Naive B cell (primary cell): ENCODE measurements around the gene AKIRIN2. TPM values are rescaled to one million over a fixed set of nuclear protein-coding genes. Genes with fewer than 3 reads are reported as not detected.
"Not testable (repeated sequence)": the region's sequence is repeated elsewhere in the genome, so short reads cannot be mapped to it uniquely, and the experiment has no call there.

Experiments
- ATAC-seq, 2 donors: fragments of 150-1000 bp; cut with Tn5 transposase; 2 replicates each; pipeline ENCODE4 v1.10.0; 2021; ENCODE audit warnings: low read depth in 2 of 2, mild to moderate bottlenecking in 2 of 2, moderate library complexity in 2 of 2
- DNase-seq: peaks from one replicate; pipeline ENCODE4 v3.0.0; 2022
- H3K27ac Mint-ChIP-seq, 6 donors: one replicate each; pipeline ENCODE4 v1.8.0; 2020 to 2022; ENCODE audit warnings: mild to moderate bottlenecking in 6 of 6, mixed read lengths in 6 of 6, moderate library complexity in 5 of 6, inconsistent platforms in 2 of 6
- H3K27me3 Mint-ChIP-seq, 3 donors: one replicate each; pipeline ENCODE4 v1.8.0; 2021 to 2022; ENCODE audit warnings: mixed read lengths in 3 of 3, mild to moderate bottlenecking in 1 of 3
- H3K36me3 Mint-ChIP-seq, 2 donors: one replicate each; pipeline ENCODE4 v1.8.0; 2020 to 2022; ENCODE audit warnings: mixed read lengths in 2 of 2, inconsistent platforms in 1 of 2, mild to moderate bottlenecking in 1 of 2
- H3K4me1 Mint-ChIP-seq, 3 donors: one replicate each; pipeline ENCODE4 v1.8.0; 2020 to 2022; ENCODE audit warnings: mixed read lengths in 3 of 3, inconsistent platforms in 1 of 3, mild to moderate bottlenecking in 1 of 3, moderate library complexity in 1 of 3
- H3K4me3 Mint-ChIP-seq, 8 donors: one replicate each; pipeline ENCODE4 v1.8.0; 2020 to 2022; ENCODE audit warnings: mild to moderate bottlenecking in 8 of 8, mixed read lengths in 8 of 8, moderate library complexity in 8 of 8, inconsistent platforms in 2 of 8
- H3K9me3 Mint-ChIP-seq, 7 donors: one replicate each; pipeline ENCODE4 v1.8.0; 2020 to 2022; ENCODE audit warnings: mixed read lengths in 7 of 7, mild to moderate bottlenecking in 5 of 7, inconsistent platforms in 2 of 7, moderate library complexity in 1 of 7
- polyA plus RNA-seq, 6 donors: library from polyadenylated mRNA; unstranded; fragments of 300-500 nt; fragmentation: Illumina TruSeq; gene quantifications; one replicate each; pipeline ENCODE4 v1.2.3, GENCODE V29; 2021; ENCODE audit warnings: low read depth in 6 of 6

The AKIRIN2 gene
- polyA plus RNA-seq, 6 donors from 2014 or later, result 75.0 to 129 (median 99.1) TPM

- H3K27me3 Mint-ChIP-seq, H3K36me3 Mint-ChIP-seq, H3K27ac Mint-ChIP-seq, ATAC-seq, H3K9me3 Mint-ChIP-seq, H3K4me3 Mint-ChIP-seq, H3K4me1 Mint-ChIP-seq, DNase-seq: not testable (repeated sequence)
Measured at GRCh38 chr6:87708581-87709427, 6.8 kb upstream of the AKIRIN2 start.

- Mint-ChIP-seq H3K27me3 (no peaks in the 10 kb centered on the region), H3K4me3 (no peak overlapping the region), H3K4me1 (peaks cover 4 to 13% (median 12%) of the 10 kb centered on the region in 3 donors), H3K36me3 (no peaks in the 10 kb centered on the region), H3K9me3 (no peaks in the 10 kb centered on the region), H3K27ac (no peak overlapping the region)
- DNase-seq (no peak), ATAC-seq (no peak)
Measured at GRCh38 chr6:87706187-87706966, 4.3 kb upstream of the AKIRIN2 start.

GRCh38 chr6:87705070-87705691 is 3.1 kb upstream of the AKIRIN2 start:
- no peaks in the 10 kb centered on the region for H3K36me3 Mint-ChIP-seq
- no peaks in the 10 kb centered on the region for H3K27me3 Mint-ChIP-seq
- H3K4me3 Mint-ChIP-seq, result peak overlapping the region in 1 of 8 donors; percentile 33
- ATAC-seq (no peak), DNase-seq (no peak)
- no peak overlapping the region for H3K27ac Mint-ChIP-seq
- H3K4me1 Mint-ChIP-seq, result peaks cover 9 to 19% (median 15%) of the 10 kb centered on the region in 3 donors
- no peaks in the 10 kb centered on the region for H3K9me3 Mint-ChIP-seq

GRCh38 chr6:87703039-87703438 is 1.0 kb upstream of the AKIRIN2 start:
- not testable (repeated sequence) for H3K36me3 Mint-ChIP-seq, H3K27me3 Mint-ChIP-seq, DNase-seq, H3K9me3 Mint-ChIP-seq, ATAC-seq
- peak overlapping the region in 5 of 6 donors; percentile 91 to 99 (median 99) for H3K27ac Mint-ChIP-seq
- peaks cover 21 to 34% (median 32%) of the 10 kb centered on the region in 3 donors for H3K4me1 Mint-ChIP-seq
- peak overlapping the region; percentile 81 to 99 (median 96) for H3K4me3 Mint-ChIP-seq

- Mint-ChIP-seq H3K36me3 (no peaks in the 10 kb centered on the region), H3K27ac (peak overlapping the region; percentile 91 to 99 (median 98)), H3K9me3 (no peaks in the 10 kb centered on the region), H3K4me1 (peaks cover 26 to 39% (median 37%) of the 10 kb centered on the region in 3 donors), H3K27me3 (no peaks in the 10 kb centered on the region), H3K4me3 (peak overlapping the region; percentile 81 to 99 (median 96))
- ATAC-seq, result no peak
- DNase-seq, result no peak
Measured at GRCh38 chr6:87702589-87702945, 534 bp upstream of the AKIRIN2 start.

- no peak for ATAC-seq
Measured at GRCh38 chr6:87701344-87701675, 723 bp downstream of the AKIRIN2 start.

GRCh38 chr6:87700397-87701343 is 1.4 kb downstream of the AKIRIN2 start:
- no peaks in the 10 kb centered on the region for H3K9me3 Mint-ChIP-seq
- H3K4me3 Mint-ChIP-seq, result peak overlapping the region; percentile 81 to 99 (median 96)
- no peaks in the 10 kb centered on the region for H3K36me3 Mint-ChIP-seq
- no peaks in the 10 kb centered on the region for H3K27me3 Mint-ChIP-seq
- H3K4me1 Mint-ChIP-seq, result peaks cover 33 to 56% (median 49%) of the 10 kb centered on the region in 3 donors
- ATAC-seq (peak in 1 of 2 donors; percentile 8), DNase-seq (peak; percentile 24)
- H3K27ac Mint-ChIP-seq, result peak overlapping the region; percentile 91 to 99 (median 97)

More at GRCh38 chr6:87701344-87701675, 723 bp downstream of the AKIRIN2 start:
- no peaks in the 10 kb centered on the region for H3K36me3 Mint-ChIP-seq
- peak; percentile 12 for DNase-seq
- no peaks in the 10 kb centered on the region for H3K27me3 Mint-ChIP-seq
- H3K9me3 Mint-ChIP-seq, result no peaks in the 10 kb centered on the region
- H3K4me1 Mint-ChIP-seq, result peaks cover 28 to 49% (median 42%) of the 10 kb centered on the region in 3 donors
- H3K4me3 Mint-ChIP-seq, result peak overlapping the region; percentile 81 to 99 (median 96)
- peak overlapping the region; percentile 91 to 99 (median 98) for H3K27ac Mint-ChIP-seq

- Mint-ChIP-seq H3K4me3 (peak overlapping the region; percentile 81 to 99 (median 96)), H3K36me3 (no peaks in the 10 kb centered on the region), H3K4me1 (peaks cover 37 to 65% (median 52%) of the 10 kb centered on the region in 3 donors), H3K9me3 (no peaks in the 10 kb centered on the region), H3K27ac (peak overlapping the region; percentile 17 to 91 (median 54)), H3K27me3 (no peaks in the 10 kb centered on the region)
- DNase-seq (no peak), ATAC-seq (no peak)
Measured at GRCh38 chr6:87699576-87699975, 2.5 kb downstream of the AKIRIN2 start.

GRCh38 chr6:87698547-87699006 is 3.5 kb downstream of the AKIRIN2 start:
- ATAC-seq (no peak), DNase-seq (peak; percentile 17)
- H3K27me3 Mint-ChIP-seq, result no peaks in the 10 kb centered on the region
- peak overlapping the region; percentile 71 to 99 (median 94) for H3K4me3 Mint-ChIP-seq
- no peaks in the 10 kb centered on the region for H3K36me3 Mint-ChIP-seq
- no peaks in the 10 kb centered on the region for H3K9me3 Mint-ChIP-seq
- H3K4me1 Mint-ChIP-seq, result peaks cover 37 to 75% (median 62%) of the 10 kb centered on the region in 3 donors
- peak overlapping the region; percentile 3 to 91 (median 68) for H3K27ac Mint-ChIP-seq

GRCh38 chr6:87697581-87698546 is 4.2 kb downstream of the AKIRIN2 start:
- ATAC-seq (no peak), DNase-seq (no peak)
- Mint-ChIP-seq H3K27ac (peak overlapping the region in 5 of 6 donors; percentile 59 to 91 (median 78)), H3K27me3 (no peaks in the 10 kb centered on the region), H3K4me1 (peaks cover 35 to 78% (median 64%) of the 10 kb centered on the region in 3 donors), H3K9me3 (no peaks in the 10 kb centered on the region), H3K36me3 (no peaks in the 10 kb centered on the region), H3K4me3 (peak overlapping the region; percentile 74 to 99 (median 94))

- not testable (repeated sequence) for H3K9me3 Mint-ChIP-seq, DNase-seq, ATAC-seq, H3K36me3 Mint-ChIP-seq, H3K27me3 Mint-ChIP-seq
- Mint-ChIP-seq H3K4me3 (peak overlapping the region in 3 of 8 donors; percentile 42 to 81 (median 44)), H3K4me1 (peaks cover 38 to 81% (median 67%) of the 10 kb centered on the region in 3 donors), H3K27ac (peak overlapping the region in 3 of 6 donors; percentile 20 to 91 (median 54))
Measured at GRCh38 chr6:87696817-87697216, 5.2 kb downstream of the AKIRIN2 start.
